Urinary bladder (tissue), 4 donors: Measurements from ENCODE around the gene ABL1. TPM values are rescaled to one million over a fixed set of nuclear protein-coding genes. Genes with fewer than 3 reads are reported as not detected.

Experiments
- DNase-seq: peaks from one replicate; pipeline ENCODE4 v3.0.0-alpha.2; 2015; ENCODE audit errors: extremely low spot score
- H3K27ac ChIP-seq: one replicate; pipeline ENCODE4 v1.5.1; 2013; ENCODE audit warnings: low read depth, mild to moderate bottlenecking, moderate library complexity
- H3K36me3 ChIP-seq: one replicate; pipeline ENCODE4 v1.6.1; 2013; ENCODE audit warnings: mild to moderate bottlenecking, moderate library complexity; ENCODE audit not compliant: insufficient read depth
- H3K4me1 ChIP-seq: one replicate; pipeline ENCODE4 v1.6.1; 2013; ENCODE audit warnings: mild to moderate bottlenecking, moderate library complexity; ENCODE audit not compliant: insufficient read depth
- H3K4me3 ChIP-seq: one replicate; pipeline ENCODE4 v1.5.1; 2013; ENCODE audit warnings: low read depth, low read length
- WGBS: extraction: QIAGEN DNeasy Blood & Tissue Kit; methylation state at CpG from one replicate; pipeline ENCODE4 v1.1.7; 2013; 5-methylcytosine and 5-hydroxymethylcytosine counted together
- polyA plus RNA-seq: library from polyadenylated mRNA; stranded (reverse); fragments of 200-250 nt; gene quantifications from one replicate; pipeline ENCODE4 v1.2.3, GENCODE V29; 2013
- total RNA-seq: library from RNA; depleted of rRNA; stranded (reverse); fragments of >200 nt; gene quantifications from one replicate; pipeline ENCODE4 v1.2.3, GENCODE V29; 2014
- donor health status: healthy with polysubstance abuse.
- donor health status: healthy.

The ABL1 gene
- total and polyA plus RNA-seq, 2 donors: 46.5 to 125 TPM

- 86% methylated on average over 33 of the region's 33 CpGs for WGBS
- Histone ChIP-seq H3K27ac (no peak overlapping the region), H3K4me3 (no peak overlapping the region), H3K36me3 (no peaks in the 10 kb centered on the region), H3K4me1 (no peaks in the 10 kb centered on the region)
- no peak for DNase-seq
These were observed 83.9 kb downstream of the ABL1 start for GRCh38 chr9:130918826-130919558.

GRCh38 chr9:130919559-130920145 lies 84.6 kb downstream of the ABL1 start:
- Histone ChIP-seq H3K36me3 (no peaks in the 10 kb centered on the region), H3K27ac (no peak overlapping the region), H3K4me1 (no peaks in the 10 kb centered on the region), H3K4me3 (no peak overlapping the region)
- no peak for DNase-seq
- WGBS: 85% methylated on average over 14 of the region's 14 CpGs

- no peak for DNase-seq
- Histone ChIP-seq H3K4me1 (no peaks in the 10 kb centered on the region), H3K36me3 (no peaks in the 10 kb centered on the region), H3K4me3 (no peak overlapping the region), H3K27ac (no peak overlapping the region)
- 95% methylated on average over 8 of the region's 8 CpGs for WGBS
These were observed 85.2 kb downstream of the ABL1 start for GRCh38 chr9:130920233-130920632.

GRCh38 chr9:130920762-130921299 lies 85.8 kb downstream of the ABL1 start:
- Histone ChIP-seq H3K4me3 (no peak overlapping the region), H3K36me3 (no peaks in the 10 kb centered on the region), H3K4me1 (no peaks in the 10 kb centered on the region), H3K27ac (no peak overlapping the region)
- 82% methylated on average over 14 of the region's 14 CpGs for WGBS
- DNase-seq: no peak

- Histone ChIP-seq H3K4me3 (no peak overlapping the region), H3K4me1 (no peaks in the 10 kb centered on the region), H3K36me3 (no peaks in the 10 kb centered on the region), H3K27ac (no peak overlapping the region)
- WGBS: 57% methylated on average over 29 of the region's 29 CpGs
- no peak for DNase-seq
These were observed 86.4 kb downstream of the ABL1 start for GRCh38 chr9:130921300-130921988.

GRCh38 chr9:130921989-130922892 lies 87.2 kb downstream of the ABL1 start:
- no peaks in the 10 kb centered on the region for H3K4me1 ChIP-seq
- no peak overlapping the region for H3K27ac ChIP-seq
- 84% methylated on average over 31 of the region's 31 CpGs for WGBS
- H3K36me3 ChIP-seq: no peaks in the 10 kb centered on the region
- H3K4me3 ChIP-seq: no peak overlapping the region
- no peak for DNase-seq

GRCh38 chr9:130922893-130923610 lies 88.0 kb downstream of the ABL1 start:
- no peak overlapping the region for H3K4me3 ChIP-seq
- H3K4me1 ChIP-seq: no peaks in the 10 kb centered on the region
- 88% methylated on average over 16 of the region's 16 CpGs for WGBS
- no peaks in the 10 kb centered on the region for H3K36me3 ChIP-seq
- no peak for DNase-seq
- no peak overlapping the region for H3K27ac ChIP-seq

- 92% methylated on average over 42 of the region's 42 CpGs for WGBS
- no peaks in the 10 kb centered on the region for H3K4me1 ChIP-seq
- no peaks in the 10 kb centered on the region for H3K36me3 ChIP-seq
- H3K27ac ChIP-seq: no peak overlapping the region
- H3K4me3 ChIP-seq: no peak overlapping the region
- DNase-seq: no peak
These were observed 88.8 kb downstream of the ABL1 start for GRCh38 chr9:130923611-130924447.

GRCh38 chr9:130924448-130924788 lies 89.4 kb downstream of the ABL1 start:
- Histone ChIP-seq H3K4me1 (no peaks in the 10 kb centered on the region), H3K4me3 (no peak overlapping the region), H3K36me3 (no peaks in the 10 kb centered on the region), H3K27ac (no peak overlapping the region)
- 85% methylated on average over 10 of the region's 10 CpGs for WGBS
- DNase-seq: no peak

- no peak for DNase-seq
- Histone ChIP-seq H3K4me3 (no peak overlapping the region), H3K4me1 (no peaks in the 10 kb centered on the region), H3K27ac (no peak overlapping the region), H3K36me3 (no peaks in the 10 kb centered on the region)
- 87% methylated on average over 19 of the region's 19 CpGs for WGBS
These were observed 90.1 kb downstream of the ABL1 start for GRCh38 chr9:130925050-130925678.

- H3K36me3 ChIP-seq: no peaks in the 10 kb centered on the region
- WGBS: 92% methylated on average over 10 of the region's 10 CpGs
- no peaks in the 10 kb centered on the region for H3K4me1 ChIP-seq
- no peak overlapping the region for H3K27ac ChIP-seq
- DNase-seq: no peak
- no peak overlapping the region for H3K4me3 ChIP-seq
These were observed 92.3 kb downstream of the ABL1 start for GRCh38 chr9:130927338-130927737.
